K562 (cell line): Measurements from ENCODE around the gene MRFAP1. TPM values are rescaled to one million over a fixed set of nuclear protein-coding genes. Genes with fewer than 3 reads are reported as not detected.

ENCODE experiments used
- MTA2 ChIP-seq: fragments of 450-650 bp; IDR thresholded peaks from 2 replicates; pipeline ENCODE4 v1.6.1; 2016; ENCODE audit warnings: low read depth
- RERE ChIP-seq: sonication (generic); formaldehyde crosslinking; IDR thresholded peaks from 2 replicates; pipeline ENCODE4 v1.8.0; 2023; ENCODE audit warnings: missing genetic modification reagents, mild to moderate bottlenecking, borderline replicate concordance
- SP2 ChIP-seq: IDR thresholded peaks from 2 replicates; pipeline ENCODE4 v1.6.1; 2011; ENCODE audit warnings: mild to moderate bottlenecking, low read depth, low read length, moderate library complexity; ENCODE audit not compliant: poor library complexity, severe bottlenecking; ENCODE audit errors: extremely low read depth
- STAT5A ChIP-seq: IDR thresholded peaks from 2 replicates; pipeline ENCODE4 v1.6.1; 2012; ENCODE audit warnings: low read length, inconsistent platforms, borderline replicate concordance
- TRIM28 ChIP-seq: fragments of 450-650 bp; IDR thresholded peaks from 2 replicates; pipeline ENCODE4 v1.6.1; 2017
- YY1 ChIP-seq, 3 experiments: IDR thresholded peaks; 2 replicates each; pipeline ENCODE4 v1.6.1; 2011; ENCODE audit warnings: low read length in 2 of 3, mild to moderate bottlenecking in 2 of 3, moderate library complexity in 2 of 3, borderline replicate concordance in 1 of 3, control low read depth in 1 of 3, low read depth in 1 of 3; ENCODE audit not compliant: insufficient read depth in 3 of 3, insufficient replicate concordance in 2 of 3, control insufficient read depth in 1 of 3, insufficient read length in 1 of 3; ENCODE audit errors: extremely low read depth in 1 of 3
- ZNF184 ChIP-seq: sonication (generic); formaldehyde crosslinking; IDR thresholded peaks from 2 replicates; pipeline ENCODE4 v1.5.0; 2020; ENCODE audit warnings: missing genetic modification reagents
- ZNF318 ChIP-seq, 2 experiments: fragments of 450-650 bp; IDR thresholded peaks; 2 replicates each; pipeline ENCODE4 v1.6.1; 2016; ENCODE audit warnings: mild to moderate bottlenecking in 2 of 2, borderline replicate concordance in 1 of 2, low read depth in 1 of 2, moderate library complexity in 1 of 2
- ZNF766 ChIP-seq: fragments of 200-800 bp; sonication (Bioruptor generic); conservative IDR thresholded peaks from 2 replicates; pipeline ENCODE4 v1.6.1; 2016; ENCODE audit warnings: missing genetic modification characterization, missing compliant biosample characterization
- polyA plus RNA-seq, 8 experiments: library from polyadenylated mRNA; depleted of rRNA in 4 of 8; stranded (reverse) in 5 of 8; unstranded in 3 of 8; fragments of >200 nt; fragmentation: Nextera tagmentation in 2 of 8; fragmentation: Illumina TruSeq in 1 of 8; extraction: Ambion mirVana in 2 of 8; extraction: Trizol in 1 of 8; gene quantifications; 2 replicates each; pipeline versions ENCODE4 v1.2.1 to v1.2.3, GENCODE V29; 2011 to 2014; ENCODE audit warnings: inconsistent platforms in 1 of 8, missing spikeins in 1 of 8
- total RNA-seq, 7 experiments: library from RNA; depleted of rRNA in 6 of 7; stranded (reverse); fragments of >200 nt in 6 of 7; fragmentation: Illumina TruSeq in 2 of 7; extraction: Trizol in 2 of 7; gene quantifications; 2 replicates each; pipeline versions ENCODE4 v1.2.1 to v1.2.3, GENCODE V29; 2011 to 2021; ENCODE audit warnings: low replicate concordance in 1 of 7
- TF ChIP-seq, protein P1 (sequence below): fragments of 250-450 bp; sonication (Bioruptor Pico); IDR thresholded peaks from 2 replicates; pipeline ENCODE4 v1.5.0; 2020; ENCODE audit warnings: mild to moderate bottlenecking, borderline replicate concordance

Gene MRFAP1
- total and polyA plus RNA-seq, 9 of the 15 experiments (the other 6 are each of a cell fraction or from before 2014, with no cell fraction given), result 46.0 to 270 (median 151) TPM

DNA sequence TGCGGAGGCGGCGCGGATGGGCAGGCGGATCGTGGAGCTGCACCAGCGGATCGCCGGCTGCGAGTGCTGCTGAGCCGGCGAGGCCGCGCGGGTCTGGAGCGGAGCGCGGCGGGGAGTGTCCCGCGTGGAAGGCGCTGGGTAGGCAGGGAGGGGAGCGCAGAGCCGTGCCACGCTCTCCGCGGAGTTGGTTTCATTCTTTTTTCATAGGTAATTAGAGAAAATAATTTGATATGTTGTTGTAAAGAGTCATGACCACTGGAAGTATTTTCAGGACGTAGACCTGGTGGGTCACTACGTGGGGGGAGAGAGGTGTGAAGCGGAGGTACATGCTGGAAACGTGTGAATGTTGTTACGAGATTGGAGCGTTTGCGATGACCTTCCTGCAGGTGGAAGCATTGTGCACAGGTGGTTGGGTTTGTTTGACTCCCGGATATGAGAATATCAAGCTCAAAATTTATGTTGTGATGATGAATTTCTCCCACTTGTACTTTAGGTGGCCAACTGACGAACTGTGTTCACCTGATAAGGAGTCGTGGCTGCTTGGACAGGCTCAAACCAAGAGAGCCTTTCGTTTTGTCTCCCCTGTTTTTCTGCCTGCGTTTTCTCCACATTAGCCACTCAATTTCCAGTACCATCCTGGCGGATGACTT, 34.1 kb downstream of the MRFAP1 start (continued):
- no peak for TF ChIP-seq ZNF318 (IDR thresholded peaks at IDR 0.05; ENCODE audit: borderline replicate concordance in 1 of 2, low read depth in 1 of 2)
- TF ChIP-seq RERE (CRISPR knock-in tag), result no peak
- TF ChIP-seq YY1 (IDR thresholded peaks at IDR 0.05; ENCODE audit: borderline replicate concordance in 1 of 3, control insufficient read depth in 1 of 3, extremely low read depth in 1 of 3, insufficient read depth in 3 of 3, insufficient read length in 1 of 3, insufficient replicate concordance in 2 of 3, low read depth in 1 of 3, low read length in 2 of 3), result no peak
- no peak for TF ChIP-seq TRIM28
- TF ChIP-seq ZNF184, result no peak
- no peak for TF ChIP-seq ZNF766 (CRISPR knock-in tag)
- TF ChIP-seq, protein P1, sequence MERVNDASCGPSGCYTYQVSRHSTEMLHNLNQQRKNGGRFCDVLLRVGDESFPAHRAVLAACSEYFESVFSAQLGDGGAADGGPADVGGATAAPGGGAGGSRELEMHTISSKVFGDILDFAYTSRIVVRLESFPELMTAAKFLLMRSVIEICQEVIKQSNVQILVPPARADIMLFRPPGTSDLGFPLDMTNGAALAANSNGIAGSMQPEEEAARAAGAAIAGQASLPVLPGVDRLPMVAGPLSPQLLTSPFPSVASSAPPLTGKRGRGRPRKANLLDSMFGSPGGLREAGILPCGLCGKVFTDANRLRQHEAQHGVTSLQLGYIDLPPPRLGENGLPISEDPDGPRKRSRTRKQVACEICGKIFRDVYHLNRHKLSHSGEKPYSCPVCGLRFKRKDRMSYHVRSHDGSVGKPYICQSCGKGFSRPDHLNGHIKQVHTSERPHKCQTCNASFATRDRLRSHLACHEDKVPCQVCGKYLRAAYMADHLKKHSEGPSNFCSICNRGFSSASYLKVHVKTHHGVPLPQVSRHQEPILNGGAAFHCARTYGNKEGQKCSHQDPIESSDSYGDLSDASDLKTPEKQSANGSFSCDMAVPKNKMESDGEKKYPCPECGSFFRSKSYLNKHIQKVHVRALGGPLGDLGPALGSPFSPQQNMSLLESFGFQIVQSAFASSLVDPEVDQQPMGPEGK, result no peak
- TF ChIP-seq SP2, result no peak
- no peak for TF ChIP-seq STAT5A
- 0 out of 2 replicates have a peak, but pooled peaks have one; percentile 19 for TF ChIP-seq MTA2
